ENCODE measurements around the gene KIFC3. TPM values are rescaled to one million over a fixed set of nuclear protein-coding genes. Genes with fewer than 3 reads are reported as not detected.

KIFC3 gene
- total RNA-seq, 1 donor from 2014 or later = 0.76 TPM

DNA sequence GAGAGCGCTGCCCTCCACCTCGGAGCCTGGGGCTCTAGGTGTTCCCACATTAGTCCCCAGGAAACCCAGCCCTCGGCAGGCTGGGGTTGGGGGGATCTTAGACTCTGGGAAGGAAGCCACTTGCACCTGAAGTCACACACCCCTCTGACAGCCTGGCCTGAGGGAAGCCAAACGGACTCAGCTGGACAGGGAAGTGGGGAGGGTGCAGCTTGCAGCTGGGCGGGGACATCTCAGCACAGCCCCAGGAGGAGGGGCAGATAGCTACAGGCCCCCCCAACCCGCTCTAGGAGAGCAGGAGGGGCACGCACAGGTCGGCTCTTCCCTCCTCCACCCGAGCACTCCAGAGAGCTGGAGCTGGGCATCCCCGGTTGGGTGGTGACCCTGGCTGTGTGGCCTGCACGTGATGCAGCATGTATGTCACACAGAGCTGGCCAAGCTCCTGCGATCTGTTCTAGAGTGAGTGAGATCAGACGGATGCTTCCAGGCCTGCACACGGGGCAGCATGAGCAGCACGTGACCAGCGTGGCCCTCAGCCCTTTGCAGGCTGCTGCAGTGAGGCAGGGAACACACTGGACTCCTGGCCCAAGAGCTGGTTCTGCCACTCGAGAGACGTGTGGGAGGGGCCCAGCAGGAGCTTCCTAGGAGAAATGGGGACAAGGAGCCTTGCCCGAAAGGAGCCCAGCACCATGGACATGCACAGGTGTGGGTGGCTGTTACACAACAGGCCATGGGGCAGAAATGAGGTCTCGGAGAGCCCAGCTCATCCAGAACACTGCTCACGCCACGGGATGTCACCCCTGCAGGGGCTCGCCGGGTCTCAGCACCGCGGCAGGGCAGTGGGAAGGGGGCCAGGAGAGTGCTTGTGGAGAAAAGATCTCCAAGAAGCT lies 15.4 kb downstream of the KIFC3 start:
- Mint-ChIP-seq H3K4me3 (ENCODE audit: unreplicated experiment) (no peak overlapping the region), H3K4me1 (ENCODE audit: low read depth, unreplicated experiment) (no peaks in the 10 kb centered on the region), H3K9me3 (ENCODE audit: unreplicated experiment) (peaks cover 1% of the 10 kb centered on the region), H3K27ac (ENCODE audit: unreplicated experiment) (no peak overlapping the region), H3K27me3 (ENCODE audit: unreplicated experiment) (peaks cover 5% of the 10 kb centered on the region), H3K36me3 (ENCODE audit: unreplicated experiment) (no peaks in the 10 kb centered on the region)
- TF ChIP-seq, protein P1, sequence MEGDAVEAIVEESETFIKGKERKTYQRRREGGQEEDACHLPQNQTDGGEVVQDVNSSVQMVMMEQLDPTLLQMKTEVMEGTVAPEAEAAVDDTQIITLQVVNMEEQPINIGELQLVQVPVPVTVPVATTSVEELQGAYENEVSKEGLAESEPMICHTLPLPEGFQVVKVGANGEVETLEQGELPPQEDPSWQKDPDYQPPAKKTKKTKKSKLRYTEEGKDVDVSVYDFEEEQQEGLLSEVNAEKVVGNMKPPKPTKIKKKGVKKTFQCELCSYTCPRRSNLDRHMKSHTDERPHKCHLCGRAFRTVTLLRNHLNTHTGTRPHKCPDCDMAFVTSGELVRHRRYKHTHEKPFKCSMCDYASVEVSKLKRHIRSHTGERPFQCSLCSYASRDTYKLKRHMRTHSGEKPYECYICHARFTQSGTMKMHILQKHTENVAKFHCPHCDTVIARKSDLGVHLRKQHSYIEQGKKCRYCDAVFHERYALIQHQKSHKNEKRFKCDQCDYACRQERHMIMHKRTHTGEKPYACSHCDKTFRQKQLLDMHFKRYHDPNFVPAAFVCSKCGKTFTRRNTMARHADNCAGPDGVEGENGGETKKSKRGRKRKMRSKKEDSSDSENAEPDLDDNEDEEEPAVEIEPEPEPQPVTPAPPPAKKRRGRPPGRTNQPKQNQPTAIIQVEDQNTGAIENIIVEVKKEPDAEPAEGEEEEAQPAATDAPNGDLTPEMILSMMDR (IDR thresholded peaks at IDR 0.05; ENCODE audit: partially characterized antibody, unreplicated experiment) = no peak
- no peak for DNase-seq

DNA sequence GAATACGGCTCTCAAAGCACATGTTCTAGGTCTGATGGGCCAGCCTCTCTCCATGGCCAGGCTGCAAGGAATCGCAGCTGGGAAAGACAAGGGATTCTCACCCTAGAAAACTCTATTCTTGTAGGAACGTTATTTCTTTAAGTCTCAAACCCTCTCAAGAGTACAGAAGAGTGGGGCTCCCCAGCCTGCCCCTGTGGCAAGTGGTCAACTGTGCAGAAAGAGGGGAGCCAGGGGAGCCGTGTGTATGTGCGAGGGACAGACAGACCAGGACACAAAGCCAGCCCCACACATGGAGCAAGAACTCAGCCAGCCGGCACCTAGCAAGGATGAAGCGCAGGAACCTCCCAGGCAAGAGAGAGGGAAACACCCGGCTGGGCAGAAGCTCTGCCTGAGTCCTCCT lies 16.4 kb downstream of the KIFC3 start:
- Mint-ChIP-seq H3K27ac (ENCODE audit: unreplicated experiment) (no peak overlapping the region), H3K4me3 (ENCODE audit: unreplicated experiment) (no peak overlapping the region), H3K4me1 (ENCODE audit: low read depth, unreplicated experiment) (no peaks in the 10 kb centered on the region), H3K36me3 (ENCODE audit: unreplicated experiment) (no peaks in the 10 kb centered on the region), H3K9me3 (ENCODE audit: unreplicated experiment) (peaks cover 1% of the 10 kb centered on the region), H3K27me3 (ENCODE audit: unreplicated experiment) (peaks cover 5% of the 10 kb centered on the region)
- no peak for DNase-seq
- TF ChIP-seq, protein P1 (IDR thresholded peaks at IDR 0.05; ENCODE audit: partially characterized antibody, unreplicated experiment) = no peak

DNA sequence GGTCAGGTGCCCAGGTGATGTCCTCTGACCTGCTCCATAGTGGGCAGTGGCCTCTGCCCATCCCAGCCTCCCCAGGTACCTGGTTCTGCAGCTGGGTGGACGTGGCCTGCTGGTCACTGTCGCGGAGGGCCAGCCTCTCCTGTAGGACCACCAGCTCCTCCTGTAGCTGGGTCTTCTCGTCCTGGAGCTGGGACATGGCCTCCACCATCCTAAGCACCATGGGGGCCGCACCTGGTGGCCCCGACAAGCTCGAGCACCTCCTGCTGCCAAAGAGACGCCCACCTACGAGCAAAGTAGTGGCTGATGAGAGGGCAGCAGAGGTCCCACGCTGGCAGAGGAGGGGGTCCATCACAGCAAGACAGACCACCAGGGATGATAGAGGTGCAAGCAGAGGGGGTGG lies 16.9 kb downstream of the KIFC3 start:
- DNase-seq = no peak
- TF ChIP-seq, protein P1 (IDR thresholded peaks at IDR 0.05; ENCODE audit: partially characterized antibody, unreplicated experiment) = no peak
- Mint-ChIP-seq H3K36me3 (ENCODE audit: unreplicated experiment) (no peaks in the 10 kb centered on the region), H3K4me3 (ENCODE audit: unreplicated experiment) (no peak overlapping the region), H3K27me3 (ENCODE audit: unreplicated experiment) (peaks cover 5% of the 10 kb centered on the region), H3K27ac (ENCODE audit: unreplicated experiment) (no peak overlapping the region), H3K4me1 (ENCODE audit: low read depth, unreplicated experiment) (no peaks in the 10 kb centered on the region), H3K9me3 (ENCODE audit: unreplicated experiment) (peaks cover 1% of the 10 kb centered on the region)

DNA sequence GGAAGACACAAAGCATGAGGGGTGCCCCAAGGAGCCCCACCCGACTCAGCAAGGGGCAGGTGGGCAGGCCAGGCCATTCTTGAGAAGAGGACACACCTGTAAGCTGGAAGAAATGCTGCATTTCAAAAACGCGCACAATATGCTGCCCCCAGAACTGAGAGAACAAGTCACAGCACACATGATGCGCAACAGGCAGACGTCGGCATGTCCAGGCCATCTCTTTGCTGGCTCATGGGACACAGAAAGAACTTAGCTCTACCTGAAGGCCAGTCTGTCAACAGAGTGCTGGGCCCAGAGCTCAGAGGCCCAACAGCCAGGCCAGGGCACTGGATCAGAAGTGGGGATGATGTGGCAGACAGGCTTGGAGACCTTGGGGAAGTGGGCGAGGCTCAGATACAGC lies 18.0 kb downstream of the KIFC3 start:
- no peak overlapping the region for H3K4me3 Mint-ChIP-seq (ENCODE audit: unreplicated experiment)
- H3K27me3 Mint-ChIP-seq (ENCODE audit: unreplicated experiment) = peaks cover 4% of the 10 kb centered on the region
- no peak overlapping the region for H3K27ac Mint-ChIP-seq (ENCODE audit: unreplicated experiment)
- no peak for DNase-seq
- H3K36me3 Mint-ChIP-seq (ENCODE audit: unreplicated experiment) = no peaks in the 10 kb centered on the region
- TF ChIP-seq, protein P1 (IDR thresholded peaks at IDR 0.05; ENCODE audit: partially characterized antibody, unreplicated experiment) = no peak
- no peaks in the 10 kb centered on the region for H3K4me1 Mint-ChIP-seq (ENCODE audit: low read depth, unreplicated experiment)
- H3K9me3 Mint-ChIP-seq (ENCODE audit: unreplicated experiment) = peaks cover 1% of the 10 kb centered on the region

DNA sequence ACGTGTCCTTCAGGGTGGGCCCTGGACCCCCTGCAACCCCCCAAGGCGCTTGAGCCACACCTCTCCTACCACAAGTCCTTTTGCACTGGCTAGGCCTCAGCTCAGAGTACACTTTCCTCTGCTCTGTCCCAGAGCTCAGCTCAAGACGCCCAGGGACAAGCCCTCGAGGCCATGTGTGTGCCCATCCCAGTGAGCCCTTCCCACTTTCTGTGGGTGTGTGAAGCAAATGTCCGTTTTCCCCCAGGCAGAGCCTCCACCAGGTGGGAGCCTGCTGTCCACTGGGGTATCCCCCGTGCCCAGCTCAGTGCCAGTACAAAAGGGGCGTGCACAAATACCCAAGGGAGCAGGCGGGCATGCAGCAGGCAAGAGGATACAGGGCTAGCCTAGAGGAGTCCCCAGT lies 18.4 kb downstream of the KIFC3 start:
- peaks cover 1% of the 10 kb centered on the region for H3K9me3 Mint-ChIP-seq (ENCODE audit: unreplicated experiment)
- no peak for DNase-seq
- TF ChIP-seq, protein P1 (IDR thresholded peaks at IDR 0.05; ENCODE audit: partially characterized antibody, unreplicated experiment) = no peak
- H3K4me3 Mint-ChIP-seq (ENCODE audit: unreplicated experiment) = no peak overlapping the region
- H3K27ac Mint-ChIP-seq (ENCODE audit: unreplicated experiment) = no peak overlapping the region
- H3K27me3 Mint-ChIP-seq (ENCODE audit: unreplicated experiment) = peaks cover 2% of the 10 kb centered on the region
- no peaks in the 10 kb centered on the region for H3K4me1 Mint-ChIP-seq (ENCODE audit: low read depth, unreplicated experiment)
- no peaks in the 10 kb centered on the region for H3K36me3 Mint-ChIP-seq (ENCODE audit: unreplicated experiment)
